K562 (cell line): ENCODE measurements around the gene KLHL35. TPM values are rescaled to one million over a fixed set of nuclear protein-coding genes. Genes with fewer than 3 reads are reported as not detected.

Experiments
- ARHGAP35 ChIP-seq: fragments of 450-650 bp; IDR thresholded peaks from 2 replicates; pipeline ENCODE4 v1.6.1; 2018; ENCODE audit not compliant: partially characterized antibody
- BCOR ChIP-seq: fragments of 450-650 bp; IDR thresholded peaks from 2 replicates; pipeline ENCODE4 v1.6.1; 2016
- CBX8 ChIP-seq: fragments of 200-600 bp; sonication (generic); IDR thresholded peaks from 2 replicates; pipeline ENCODE4 v1.6.1; 2012; ENCODE audit warnings: borderline replicate concordance, mixed run types, low read depth, mild to moderate bottlenecking, moderate library complexity, mixed read lengths, low read length, control low read depth, inconsistent platforms; ENCODE audit not compliant: poor library complexity, severe bottlenecking; ENCODE audit errors: extremely low read depth
- CGGBP1 ChIP-seq: fragments of 250-450 bp; sonication (Bioruptor Pico); IDR thresholded peaks from 2 replicates; pipeline ENCODE4 v1.9.0; 2021; ENCODE audit warnings: mild to moderate bottlenecking
- CREB1 ChIP-seq, 2 experiments: sonication (generic) in 1 of 2; formaldehyde crosslinking in 1 of 2; IDR thresholded peaks; 2 replicates each; pipeline versions ENCODE4 v1.6.1 to v1.8.0; 2012 to 2022; ENCODE audit warnings: inconsistent platforms in 1 of 2, mild to moderate bottlenecking in 1 of 2, missing genetic modification reagents in 1 of 2, moderate library complexity in 1 of 2
- CREM ChIP-seq: IDR thresholded peaks from 2 replicates; pipeline ENCODE4 v1.6.1; 2014; ENCODE audit warnings: antibody characterized with exemption, low read depth
- EHMT2 ChIP-seq: fragments of 450-650 bp; IDR thresholded peaks from 2 replicates; pipeline ENCODE4 v1.6.1; 2018; ENCODE audit warnings: antibody characterized with exemption
- GTF2F1 ChIP-seq: IDR thresholded peaks from 2 replicates; pipeline ENCODE4 v1.6.1; 2011; ENCODE audit warnings: low read depth, low read length, improper control_type of control experiment
- RBM17 ChIP-seq: fragments of 200-400 bp; formaldehyde crosslinking; IDR thresholded peaks from 2 replicates; pipeline ENCODE4 v1.6.1; 2017; ENCODE audit warnings: low read depth, mild to moderate bottlenecking, low read length, borderline replicate concordance
- SIX5 ChIP-seq, 2 experiments: IDR thresholded peaks; 2 replicates each; pipeline ENCODE4 v1.6.1; 2011; ENCODE audit warnings: low read length in 2 of 2, borderline replicate concordance in 1 of 2, low read depth in 1 of 2, mild to moderate bottlenecking in 1 of 2, moderate library complexity in 1 of 2; ENCODE audit not compliant: insufficient read depth in 1 of 2
- U2AF1 ChIP-seq: fragments of 200-400 bp; formaldehyde crosslinking; optimal IDR thresholded peaks from 2 replicates; pipeline ENCODE3; 2017; ENCODE audit warnings: mild to moderate bottlenecking, low read depth, low read length, moderate library complexity
- ZBTB2 ChIP-seq: fragments of 450-650 bp; IDR thresholded peaks from 2 replicates; pipeline ENCODE4 v1.6.1; 2016; ENCODE audit warnings: antibody characterized with exemption
- ZFP36 ChIP-seq: fragments of 150-350 bp; IDR thresholded peaks from 2 replicates; pipeline ENCODE4 v1.6.1; 2018; ENCODE audit warnings: low read length, low read depth; ENCODE audit not compliant: partially characterized antibody
- ZNF184 ChIP-seq: sonication (generic); formaldehyde crosslinking; IDR thresholded peaks from 2 replicates; pipeline ENCODE4 v1.5.0; 2020; ENCODE audit warnings: missing genetic modification reagents
- ZNF23 ChIP-seq: fragments of 250-450 bp; sonication (Bioruptor Pico); IDR thresholded peaks from 2 replicates; pipeline ENCODE4 v1.4.0; 2020; ENCODE audit warnings: mild to moderate bottlenecking
- polyA plus RNA-seq, 8 experiments: library from polyadenylated mRNA; depleted of rRNA in 4 of 8; stranded (reverse) in 5 of 8; unstranded in 3 of 8; fragments of >200 nt; fragmentation: Nextera tagmentation in 2 of 8; fragmentation: Illumina TruSeq in 1 of 8; extraction: Ambion mirVana in 2 of 8; extraction: Trizol in 1 of 8; gene quantifications; 2 replicates each; pipeline versions ENCODE4 v1.2.1 to v1.2.3, GENCODE V29; 2011 to 2014; ENCODE audit warnings: inconsistent platforms in 1 of 8, missing spikeins in 1 of 8
- total RNA-seq, 7 experiments: library from RNA; depleted of rRNA in 6 of 7; stranded (reverse); fragments of >200 nt in 6 of 7; fragmentation: Illumina TruSeq in 2 of 7; extraction: Trizol in 2 of 7; gene quantifications; 2 replicates each; pipeline versions ENCODE4 v1.2.1 to v1.2.3, GENCODE V29; 2011 to 2021; ENCODE audit warnings: low replicate concordance in 1 of 7

KLHL35 gene
- total and polyA plus RNA-seq, 9 of the 15 experiments (the other 6 are each of a cell fraction or from before 2014, with no cell fraction given), result not detected

GRCh38 chr11:75463106-75463774 is 30.2 kb upstream of the KLHL35 start (continued):
- TF ChIP-seq CGGBP1, result no peak
- no peak for TF ChIP-seq ZNF184 (CRISPR knock-in tag)
- TF ChIP-seq ZFP36, result peak; percentile 80
- TF ChIP-seq U2AF1, result no peak
- no peak for TF ChIP-seq CREB1 (IDR thresholded peaks at IDR 0.05)
- no peak for TF ChIP-seq CREB1 (CRISPR knock-in tag; IDR thresholded peaks at IDR 0.05)
- TF ChIP-seq SIX5 (IDR thresholded peaks at IDR 0.05; ENCODE audit: borderline replicate concordance in 1 of 2, insufficient read depth in 1 of 2, low read depth in 1 of 2, low read length in 2 of 2), result no peak
- no peak for TF ChIP-seq RBM17
- TF ChIP-seq ARHGAP35, result no peak
- TF ChIP-seq ZBTB2, result no peak
- peak; percentile 56 for TF ChIP-seq BCOR
- TF ChIP-seq EHMT2, result no peak
- no peak for TF ChIP-seq CREM
- no peak for TF ChIP-seq ZNF23 (CRISPR knock-in tag)
- TF ChIP-seq CBX8, result no peak
- no peak for TF ChIP-seq GTF2F1
